Hematopoietic multipotent progenitor cell (in vitro differentiated cells): ENCODE measurements around the gene GALNT14. TPM values are rescaled to one million over a fixed set of nuclear protein-coding genes. Genes with fewer than 3 reads are reported as not detected.
"Not testable (repeated sequence)": the region's sequence is repeated elsewhere in the genome, so short reads cannot be mapped to it uniquely, and the experiment has no call there.

Experiments used
- DNase-seq, 3 donors: peaks; one replicate each; pipeline ENCODE4 v3.0.0-alpha.2; 2011 to 2015; ENCODE audit warnings: low read depth in 2 of 3, low spot score in 2 of 3
- total RNA-seq: library from RNA; depleted of rRNA; stranded (reverse); fragments of >200 nt; gene quantifications from one replicate; pipeline ENCODE4 v1.2.3, GENCODE V29; 2012

Gene GALNT14, protein sequence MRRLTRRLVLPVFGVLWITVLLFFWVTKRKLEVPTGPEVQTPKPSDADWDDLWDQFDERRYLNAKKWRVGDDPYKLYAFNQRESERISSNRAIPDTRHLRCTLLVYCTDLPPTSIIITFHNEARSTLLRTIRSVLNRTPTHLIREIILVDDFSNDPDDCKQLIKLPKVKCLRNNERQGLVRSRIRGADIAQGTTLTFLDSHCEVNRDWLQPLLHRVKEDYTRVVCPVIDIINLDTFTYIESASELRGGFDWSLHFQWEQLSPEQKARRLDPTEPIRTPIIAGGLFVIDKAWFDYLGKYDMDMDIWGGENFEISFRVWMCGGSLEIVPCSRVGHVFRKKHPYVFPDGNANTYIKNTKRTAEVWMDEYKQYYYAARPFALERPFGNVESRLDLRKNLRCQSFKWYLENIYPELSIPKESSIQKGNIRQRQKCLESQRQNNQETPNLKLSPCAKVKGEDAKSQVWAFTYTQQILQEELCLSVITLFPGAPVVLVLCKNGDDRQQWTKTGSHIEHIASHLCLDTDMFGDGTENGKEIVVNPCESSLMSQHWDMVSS
- 12.9 TPM for total RNA-seq

DNA sequence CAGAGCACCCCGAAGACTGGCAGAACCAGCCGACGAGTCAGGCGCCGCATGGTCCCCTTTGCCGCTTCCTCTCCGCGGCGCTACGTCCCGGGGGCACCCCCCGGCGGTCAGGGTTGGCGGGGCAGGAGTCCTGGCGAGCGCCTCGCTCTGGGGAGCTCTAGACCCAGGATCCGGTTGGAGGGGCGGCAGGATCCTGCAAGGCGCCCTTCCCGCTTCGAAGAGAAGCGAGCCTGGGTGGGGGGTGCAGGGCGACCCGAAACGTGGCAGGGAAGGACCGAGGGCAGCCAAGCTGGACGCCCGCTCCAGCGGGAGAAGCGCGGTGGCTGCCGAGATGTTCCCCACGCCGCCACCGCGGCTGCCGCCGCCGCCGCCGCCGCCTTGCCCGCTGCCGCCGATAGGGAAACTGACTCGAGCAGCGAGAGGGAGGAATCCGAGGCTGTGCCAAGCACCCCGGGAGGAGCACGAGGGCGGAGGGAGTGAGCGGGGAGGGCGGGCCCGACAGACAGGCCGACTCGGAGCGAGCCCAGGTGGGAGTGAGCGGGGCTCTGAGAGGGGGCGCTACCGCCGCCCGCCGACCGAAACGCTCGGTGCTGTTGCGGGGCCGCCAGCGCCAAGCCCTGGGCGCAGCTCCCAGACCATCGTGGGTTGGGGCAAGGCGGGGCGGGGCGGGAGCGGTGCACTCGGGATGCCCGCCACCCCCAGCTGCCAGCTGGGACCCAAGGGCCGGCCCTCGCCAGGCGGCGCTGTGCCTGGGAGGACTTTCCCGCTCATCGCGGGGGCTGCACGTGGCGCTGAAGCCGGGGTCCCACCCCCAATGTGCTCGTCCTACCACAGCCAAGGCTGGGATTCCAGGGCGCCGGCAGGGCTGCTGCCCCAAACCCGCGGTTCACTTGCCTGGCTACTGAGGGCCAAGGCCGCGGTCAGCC lies at the start of gene GALNT14:
Gene GALNT14, minus strand, starts transcription at position 404 of the 926 bp plus-strand sequence. Its CDS starts 354 bp downstream, at position 50.
- DNase-seq = peak in 2 of 3 donors; percentile 67 to 73

DNA sequence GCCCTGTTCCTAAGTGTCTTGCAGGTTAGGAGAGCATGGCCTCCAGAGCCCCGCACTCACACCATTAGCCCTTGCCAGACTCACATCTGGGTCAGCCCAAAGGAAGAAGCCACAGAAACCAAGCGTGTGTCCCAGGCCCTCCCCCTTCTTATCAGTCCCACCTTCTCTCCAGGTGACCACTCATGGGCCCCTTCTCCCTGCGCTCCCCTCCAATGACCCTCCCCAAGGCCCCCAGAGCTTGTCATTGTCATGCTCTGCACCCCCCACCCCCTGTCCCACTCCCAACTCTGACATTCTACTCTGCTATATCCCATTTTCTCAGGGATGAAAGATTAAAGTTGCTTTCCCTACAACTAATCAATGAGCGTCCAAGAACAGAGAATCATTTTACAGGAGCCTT lies 48.9 kb upstream of the GALNT14 start:
- no peak for DNase-seq

DNA sequence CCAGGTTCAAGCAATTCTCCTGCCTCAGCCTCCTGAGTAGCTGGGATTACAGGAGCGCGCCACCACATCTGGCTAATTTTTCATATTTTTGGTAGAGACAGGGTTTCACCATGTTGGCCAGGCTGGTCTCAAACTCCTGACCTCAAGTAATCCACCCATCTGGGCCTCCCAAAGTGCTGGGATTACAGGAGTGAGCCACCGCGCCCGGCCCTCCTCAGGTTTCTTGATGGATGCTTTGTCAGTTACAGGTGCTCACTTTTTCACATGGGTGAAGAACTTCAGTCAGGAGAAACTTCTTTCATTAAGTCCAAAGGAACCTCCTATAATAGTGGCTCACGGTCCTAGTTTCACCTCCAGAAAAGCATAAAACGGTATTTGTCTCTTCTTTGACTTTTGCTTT lies 45.7 kb upstream of the GALNT14 start:
- not testable (repeated sequence) for DNase-seq

DNA sequence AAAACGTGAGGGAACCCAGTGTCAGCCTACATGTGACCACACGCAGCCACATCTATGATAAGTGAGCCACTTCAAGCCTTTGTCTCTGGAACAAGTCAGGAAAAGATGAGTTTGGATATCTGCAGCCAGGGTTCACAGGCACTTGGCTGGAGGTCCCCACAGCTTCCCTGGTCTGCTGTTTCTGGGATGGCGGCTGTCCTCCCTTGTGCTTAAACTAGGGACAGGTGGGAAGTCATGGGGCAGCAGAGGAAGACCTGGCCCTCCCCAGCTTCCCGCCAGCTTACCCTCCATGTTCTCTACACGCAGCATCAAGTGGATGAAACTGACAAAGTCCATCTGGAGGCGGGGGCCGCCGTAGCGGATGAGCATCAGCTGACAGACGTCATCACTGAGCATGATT lies 38.5 kb upstream of the GALNT14 start:
- no peak for DNase-seq

DNA sequence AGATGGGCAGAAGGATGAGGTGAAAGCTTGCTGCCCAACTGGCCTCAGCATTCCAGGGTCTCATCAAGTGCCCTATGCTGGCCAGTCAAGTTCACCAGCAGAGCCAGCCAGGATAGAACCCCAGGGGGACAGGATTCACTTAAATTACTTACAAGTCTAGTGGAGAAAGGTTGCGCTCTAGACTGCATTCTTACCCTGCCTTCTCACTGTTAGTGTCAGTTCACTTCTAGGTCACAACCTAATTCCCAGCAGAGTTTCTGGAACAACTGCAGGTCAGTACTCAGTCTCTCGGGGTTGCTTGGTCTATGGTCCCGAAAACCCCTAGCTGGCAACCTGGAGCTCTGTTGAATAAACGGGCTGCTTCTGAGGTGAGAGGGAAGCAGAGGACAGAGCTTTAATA lies 32.9 kb upstream of the GALNT14 start:
- DNase-seq = no peak

DNA sequence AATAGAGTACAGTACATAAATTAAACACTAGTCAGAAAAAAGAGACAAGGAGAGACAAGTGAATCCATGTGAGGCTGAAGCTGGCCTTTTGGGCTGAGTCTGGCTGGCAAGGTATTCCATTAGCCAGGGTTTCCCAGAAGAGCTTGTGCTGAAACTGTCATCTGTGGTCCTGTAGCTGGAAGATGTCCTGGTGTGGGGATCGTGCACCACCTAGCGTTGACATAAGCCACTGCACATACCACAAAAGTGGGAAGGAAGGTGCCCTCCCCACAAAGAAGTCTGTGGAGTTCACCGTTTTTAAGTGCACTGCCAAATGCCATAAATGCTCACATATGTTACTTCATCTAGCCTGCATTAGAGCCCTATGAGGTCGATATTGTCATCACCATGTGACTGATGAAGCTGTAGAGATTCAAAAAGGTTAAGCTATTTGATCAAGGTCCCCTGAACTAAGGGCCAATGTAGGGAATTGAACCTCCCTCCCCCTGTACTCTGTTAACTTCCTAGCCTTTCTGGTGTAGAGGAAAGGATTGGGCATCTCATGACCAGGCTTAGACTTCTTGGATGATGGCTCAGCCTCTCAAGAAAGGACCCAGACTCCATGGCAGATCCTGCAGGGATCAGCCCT lies 31.9 kb upstream of the GALNT14 start:
- peak in 2 of 3 donors; percentile 64 to 70 for DNase-seq

DNA sequence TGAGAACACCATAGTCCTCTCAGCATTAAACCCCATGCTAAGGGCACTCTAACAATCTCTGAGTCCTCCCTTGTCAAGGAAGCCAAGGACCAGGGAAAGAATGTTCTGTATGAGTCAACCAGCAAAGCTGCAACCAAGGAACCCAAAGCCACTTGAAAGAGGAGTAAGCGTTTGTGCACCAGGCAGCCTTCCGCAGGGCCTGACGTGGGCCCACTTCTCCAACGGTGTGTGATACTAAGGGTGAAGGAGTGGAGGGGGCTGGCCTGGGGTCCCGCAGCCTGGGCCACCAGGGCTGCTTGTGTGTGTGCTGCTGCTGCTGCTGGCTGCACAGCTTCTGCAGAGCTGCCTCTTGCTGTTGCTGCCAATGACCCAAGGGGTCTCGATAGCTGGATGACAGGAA lies 30.1 kb upstream of the GALNT14 start:
- no peak for DNase-seq

DNA sequence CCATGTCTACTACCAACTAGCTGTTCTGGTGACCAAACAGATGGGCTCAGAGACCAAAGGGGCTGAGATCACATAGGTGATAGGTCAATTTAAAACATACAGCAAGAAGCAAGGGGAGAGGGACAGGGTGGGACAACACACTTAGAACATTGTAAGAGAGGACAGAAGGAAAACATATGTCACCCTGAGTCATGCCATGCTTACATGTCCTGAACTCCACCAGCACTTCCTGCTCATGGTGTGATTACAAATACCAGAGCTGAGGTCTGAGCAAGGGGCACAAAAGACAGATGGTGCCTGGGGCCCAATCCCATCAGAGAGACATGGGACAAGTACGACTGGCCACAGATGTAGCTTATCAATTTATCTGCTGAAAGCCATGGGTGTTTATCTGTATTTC lies 28.7 kb upstream of the GALNT14 start:
- DNase-seq = no peak

DNA sequence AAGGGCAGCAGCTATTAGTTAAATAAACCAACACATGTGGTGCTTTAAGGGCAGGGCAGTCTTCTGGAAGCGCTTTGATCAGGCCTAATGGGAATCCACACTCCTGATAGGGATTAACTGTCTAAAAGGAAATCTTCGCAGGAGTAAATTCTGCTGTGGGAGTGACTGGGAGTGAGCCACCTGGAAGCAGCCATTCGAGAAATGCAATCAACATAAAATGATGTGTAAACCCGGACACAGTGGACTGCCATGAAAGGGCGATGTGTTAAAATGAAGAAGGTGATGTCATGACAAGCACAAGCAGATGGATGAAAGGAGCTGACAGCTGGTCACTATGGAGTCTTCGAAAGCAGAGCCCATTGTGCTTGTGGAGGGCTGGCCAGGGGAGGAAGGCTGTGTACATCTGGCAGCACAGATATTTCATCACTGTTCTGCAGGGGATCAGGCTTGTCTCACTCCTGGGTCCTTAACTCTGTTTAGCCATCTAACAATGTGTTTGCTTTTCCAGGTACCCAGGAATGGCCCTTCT lies 24.8 kb upstream of the GALNT14 start:
- no peak for DNase-seq

DNA sequence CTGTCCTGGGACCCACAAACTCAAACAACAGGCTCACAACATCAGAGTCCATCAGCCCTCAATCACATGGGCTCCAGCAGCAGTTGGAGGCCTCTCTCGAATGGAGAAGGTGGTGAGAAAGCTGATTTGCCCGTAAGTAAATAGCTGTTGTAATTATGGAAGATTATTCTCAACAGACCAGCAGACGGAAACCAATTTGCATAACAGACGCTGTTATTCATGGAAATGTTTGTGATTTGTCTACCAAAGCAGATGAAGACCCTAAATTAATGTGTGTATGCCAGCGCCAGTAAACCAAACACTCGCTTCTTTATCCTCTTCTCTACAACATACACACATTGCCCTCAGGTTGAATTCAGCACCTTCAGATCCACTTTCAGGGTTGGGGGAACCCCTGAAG lies 23.4 kb upstream of the GALNT14 start:
- DNase-seq = no peak

DNA sequence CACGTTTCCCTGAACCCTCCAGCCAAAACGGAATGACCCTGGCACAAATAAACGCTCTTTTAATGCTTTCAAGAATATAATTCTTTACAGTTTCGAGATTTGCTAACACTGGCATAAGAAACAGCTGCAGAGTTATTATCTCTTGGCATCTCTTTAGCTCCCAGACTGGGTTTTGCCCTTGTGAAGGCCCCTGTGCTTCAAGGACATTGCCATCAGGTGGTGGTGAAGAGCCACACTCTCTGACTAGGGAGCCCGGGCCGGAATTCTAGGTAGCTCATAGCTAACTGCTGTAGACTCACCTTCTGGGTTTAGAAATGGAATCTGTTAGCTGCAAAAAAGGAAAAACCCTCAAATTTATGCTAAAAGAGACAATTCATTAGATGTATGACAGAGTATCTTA lies 13.3 kb upstream of the GALNT14 start:
- DNase-seq = no peak

DNA sequence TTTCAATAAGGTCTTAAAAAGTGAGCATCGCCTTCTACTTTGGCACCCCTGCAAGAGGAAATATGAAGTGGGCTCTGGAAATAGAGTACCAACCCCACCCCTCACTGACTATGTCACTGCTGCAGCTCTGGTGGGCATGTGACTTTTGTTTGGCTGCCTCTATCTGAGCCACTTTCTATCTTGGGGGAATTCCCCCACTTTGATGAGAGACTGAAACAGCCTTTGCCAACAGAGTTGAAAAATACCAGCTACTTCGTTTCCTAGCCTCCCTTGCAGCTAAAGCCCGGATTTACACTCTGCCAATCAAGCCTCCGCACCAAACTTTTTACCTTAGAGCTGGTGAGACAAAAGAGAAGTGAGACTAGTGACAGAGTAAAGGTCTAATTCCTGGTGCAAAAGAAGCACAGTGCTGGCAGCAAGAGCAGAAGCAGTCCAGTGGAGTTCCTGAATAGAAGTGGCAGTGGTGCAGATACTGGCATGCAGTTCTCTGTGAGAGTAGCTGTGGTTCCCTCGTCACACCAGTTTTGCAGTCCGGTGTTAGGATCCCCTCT lies 12.0 kb upstream of the GALNT14 start:
- DNase-seq = no peak

DNA sequence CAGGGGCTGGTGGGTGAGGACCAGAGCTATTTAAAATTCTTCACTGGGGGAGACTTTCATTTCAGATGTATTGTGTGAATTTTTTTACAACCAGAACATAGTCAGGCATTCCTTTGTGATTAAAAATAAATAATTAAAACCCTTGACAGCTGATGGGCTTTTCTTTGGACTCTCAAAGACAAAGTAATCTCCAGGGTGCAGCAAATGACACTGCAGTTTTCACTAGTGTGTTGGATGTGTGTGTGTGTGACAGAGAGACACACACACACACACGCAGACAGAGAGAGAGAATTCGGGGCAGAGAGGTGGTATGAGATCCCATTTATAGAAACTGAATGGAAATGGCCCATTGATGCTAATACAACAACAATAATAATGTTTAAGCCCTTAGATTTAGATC lies 10.3 kb upstream of the GALNT14 start:
- no peak for DNase-seq

DNA sequence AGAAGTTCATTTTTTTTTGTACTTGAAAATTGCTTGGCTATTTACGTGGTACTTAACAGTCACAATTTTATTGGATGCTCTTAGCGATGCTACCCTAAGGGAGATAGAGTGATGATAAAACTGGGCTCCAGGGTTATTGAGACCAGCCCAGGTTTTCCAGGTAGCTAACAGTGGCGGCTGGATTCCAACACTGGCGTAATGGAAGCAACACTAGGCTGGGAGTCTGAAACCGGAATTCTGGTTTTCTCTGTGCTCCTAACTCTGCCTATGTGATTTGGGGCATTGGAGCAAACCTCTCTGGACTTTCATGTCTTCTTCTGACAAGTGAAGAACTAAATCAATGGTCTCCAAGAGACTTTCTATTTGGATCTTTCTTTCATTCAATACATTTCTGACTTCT lies 9.4 kb upstream of the GALNT14 start:
- no peak for DNase-seq

DNA sequence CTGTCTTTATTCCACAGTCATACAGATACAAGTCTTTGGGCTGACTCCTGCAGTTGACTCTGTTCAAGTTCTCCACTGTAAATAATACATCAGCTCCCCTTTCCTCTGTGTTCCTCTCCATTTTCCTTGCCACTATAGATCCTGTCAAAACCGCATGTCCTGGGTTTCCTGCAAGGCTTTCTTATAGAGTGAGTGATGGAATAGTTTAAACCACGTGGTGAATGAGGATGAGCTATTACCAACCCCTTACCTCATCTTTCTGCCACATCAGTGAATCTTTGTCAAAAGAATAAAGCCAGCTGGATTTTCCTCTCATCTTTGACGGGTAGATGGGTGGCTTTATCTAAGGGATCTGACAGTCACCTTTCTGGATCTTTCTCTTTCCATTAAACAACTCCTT lies 3.9 kb upstream of the GALNT14 start:
- no peak for DNase-seq

DNA sequence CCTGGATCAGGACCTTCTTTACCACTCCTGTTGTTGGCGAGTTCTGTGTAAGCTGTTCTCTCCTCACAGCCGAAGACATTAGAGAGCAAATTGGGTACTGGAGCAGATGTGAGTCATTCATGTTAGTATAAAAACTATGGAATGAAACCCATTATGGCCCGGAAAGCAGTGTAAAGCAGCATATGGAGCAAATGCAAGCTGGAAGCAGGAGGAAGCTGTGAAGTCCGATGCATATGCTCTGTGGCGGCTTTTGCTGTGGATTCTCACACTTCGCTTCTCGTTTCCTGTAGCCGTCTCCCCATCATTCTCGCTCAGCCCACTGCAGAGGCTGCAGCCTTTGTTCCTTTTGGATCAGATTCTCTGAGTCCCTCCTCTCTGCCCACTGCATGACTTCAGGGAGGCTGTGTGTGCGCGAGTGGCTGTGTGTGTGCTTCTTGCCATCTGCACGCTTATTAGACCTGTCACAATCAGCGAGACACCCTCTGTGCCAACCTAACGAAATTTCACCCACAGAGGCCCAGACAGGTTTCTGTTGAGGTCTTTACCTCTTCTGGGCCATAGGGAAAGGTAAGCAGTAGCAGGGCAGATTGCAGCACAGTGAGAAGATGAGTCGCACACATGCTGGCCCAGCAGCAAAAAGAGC lies 3.3 kb upstream of the GALNT14 start:
- no peak for DNase-seq

DNA sequence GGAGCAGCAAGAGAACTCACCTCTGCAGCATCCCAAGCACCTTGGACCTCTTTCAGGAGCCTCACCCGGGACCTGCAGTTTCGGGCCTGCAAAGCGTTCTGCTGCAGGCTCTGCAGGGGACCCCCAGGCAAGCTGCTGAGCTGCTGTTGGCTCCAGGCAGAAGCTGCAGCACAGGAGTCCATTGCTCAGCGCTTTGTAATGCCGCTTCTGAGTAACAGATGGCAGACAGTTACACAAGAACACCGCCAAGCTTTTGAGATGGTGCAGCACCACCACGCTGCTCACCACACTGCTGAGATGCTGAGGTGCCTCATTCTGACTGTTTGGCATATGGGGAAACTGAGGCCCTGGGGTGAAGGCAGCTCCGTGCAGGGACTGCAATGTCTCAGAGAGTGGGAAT lies 1.9 kb upstream of the GALNT14 start:
- no peak for DNase-seq

DNA sequence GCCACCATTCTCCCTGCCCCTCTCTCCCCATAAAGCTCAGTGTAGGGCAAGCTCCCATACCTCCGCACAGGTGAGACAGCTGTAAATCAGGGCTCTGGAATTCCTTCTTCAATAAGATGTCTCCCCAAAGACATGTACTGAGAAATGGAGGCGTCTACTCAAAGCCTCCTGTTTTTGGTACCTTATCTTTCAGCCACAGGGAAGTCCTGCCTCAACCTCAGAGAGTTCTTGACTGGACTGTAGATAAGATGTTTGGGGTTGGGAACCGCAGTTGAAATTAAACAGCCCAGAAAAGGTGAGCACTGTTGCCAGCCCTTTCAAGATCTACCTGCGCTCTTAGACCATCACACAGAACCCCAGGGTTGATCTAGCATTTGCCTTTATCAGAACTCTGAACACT lies 1.4 kb upstream of the GALNT14 start:
- no peak for DNase-seq

DNA sequence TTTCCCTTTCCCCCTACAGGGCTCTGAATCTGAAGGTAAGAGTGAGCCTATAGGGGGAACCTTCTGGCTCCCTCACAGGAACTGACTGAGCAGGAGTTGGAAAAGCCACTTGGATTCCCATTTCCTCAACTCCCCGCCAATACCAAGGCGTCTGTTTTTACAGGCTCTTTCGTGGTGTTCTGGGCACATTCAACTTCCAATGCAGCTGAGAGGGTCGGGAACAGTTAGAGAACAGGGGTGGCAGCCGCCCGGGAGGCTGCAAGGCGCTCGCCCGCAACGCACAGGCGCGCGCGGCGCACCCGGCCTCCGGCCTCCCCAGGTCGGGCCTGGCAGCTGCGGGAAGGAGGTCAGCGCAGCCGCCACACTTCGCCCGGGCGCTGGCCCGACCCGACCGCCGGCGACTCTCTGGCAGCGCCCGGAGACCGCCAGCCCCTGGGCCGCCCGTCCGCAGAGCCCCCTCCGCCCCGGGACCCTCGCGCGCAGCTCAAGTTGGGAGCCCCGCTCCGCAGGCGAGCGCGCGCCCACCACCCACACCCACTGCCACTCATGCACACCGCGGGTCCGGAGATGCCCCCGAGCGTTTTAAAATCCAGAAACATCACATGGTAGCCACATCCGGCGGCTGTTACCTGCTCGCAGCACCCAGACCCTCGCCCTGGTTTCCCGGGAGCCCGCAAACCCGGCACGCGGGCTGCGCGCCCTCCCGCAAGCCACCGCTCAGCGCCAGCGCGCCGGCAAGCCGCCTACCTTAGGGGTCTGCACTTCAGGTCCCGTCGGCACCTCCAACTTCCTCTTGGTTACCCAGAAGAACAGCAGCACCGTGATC lies 816 bp downstream of the GALNT14 start:
- peak in 2 of 3 donors; percentile 9 for DNase-seq
